Right kidney (tissue), 1 donor: ENCODE data around the gene PLEKHN1.
"Not testable (repeated sequence)": the region's sequence is repeated elsewhere in the genome, so short reads cannot be mapped to it uniquely, and the experiment has no call there.

ENCODE experiments used
- DNase-seq: peaks from one replicate; pipeline ENCODE4 v3.0.0-alpha.2; 2016

PLEKHN1 gene

DNA sequence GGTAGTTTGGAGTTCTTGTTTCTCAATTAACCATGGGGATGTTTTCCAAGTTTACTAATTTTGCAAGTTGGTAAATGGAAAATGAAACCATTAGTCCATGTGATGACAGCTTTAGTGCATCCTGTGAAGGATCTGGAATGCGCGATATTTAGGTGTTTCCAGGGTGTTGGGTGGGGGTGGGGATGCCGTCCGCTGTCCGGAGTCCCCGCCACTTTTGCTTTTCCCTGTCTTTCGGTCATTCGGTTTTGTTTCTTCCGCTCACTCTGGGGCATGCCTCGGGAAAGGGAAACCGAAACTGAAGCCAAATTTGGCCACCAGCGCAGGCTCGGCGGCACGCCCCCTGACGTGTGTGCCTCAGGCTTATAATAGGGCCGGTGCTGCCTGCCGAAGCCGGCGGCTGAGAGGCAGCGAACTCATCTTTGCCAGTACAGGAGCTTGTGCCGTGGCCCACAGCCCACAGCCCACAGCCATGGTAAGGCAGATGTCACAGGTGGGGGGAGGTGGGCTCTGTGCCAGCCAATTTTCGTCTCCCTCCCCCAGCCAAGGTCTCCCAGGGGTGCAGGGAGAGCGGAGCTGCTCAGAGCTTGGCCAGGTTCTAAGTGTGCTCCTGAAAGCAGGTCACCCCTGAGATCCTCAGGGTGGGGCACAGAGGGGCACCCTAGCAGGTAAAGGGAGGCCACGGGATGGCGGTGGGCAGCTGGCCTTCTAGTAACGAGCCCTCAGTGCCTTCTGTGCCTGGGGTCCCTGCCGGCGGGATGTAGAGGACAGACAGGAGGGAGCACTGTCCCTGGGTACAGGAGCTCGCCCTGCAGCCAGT, 47.0 kb downstream of the PLEKHN1 start, which contains the start of gene ISG15:
Gene ISG15, plus strand, starts transcription at position 393 of the 817 bp plus-strand sequence. Its CDS starts 77 bp downstream, at position 470.
- peak; percentile 77 for DNase-seq

DNA sequence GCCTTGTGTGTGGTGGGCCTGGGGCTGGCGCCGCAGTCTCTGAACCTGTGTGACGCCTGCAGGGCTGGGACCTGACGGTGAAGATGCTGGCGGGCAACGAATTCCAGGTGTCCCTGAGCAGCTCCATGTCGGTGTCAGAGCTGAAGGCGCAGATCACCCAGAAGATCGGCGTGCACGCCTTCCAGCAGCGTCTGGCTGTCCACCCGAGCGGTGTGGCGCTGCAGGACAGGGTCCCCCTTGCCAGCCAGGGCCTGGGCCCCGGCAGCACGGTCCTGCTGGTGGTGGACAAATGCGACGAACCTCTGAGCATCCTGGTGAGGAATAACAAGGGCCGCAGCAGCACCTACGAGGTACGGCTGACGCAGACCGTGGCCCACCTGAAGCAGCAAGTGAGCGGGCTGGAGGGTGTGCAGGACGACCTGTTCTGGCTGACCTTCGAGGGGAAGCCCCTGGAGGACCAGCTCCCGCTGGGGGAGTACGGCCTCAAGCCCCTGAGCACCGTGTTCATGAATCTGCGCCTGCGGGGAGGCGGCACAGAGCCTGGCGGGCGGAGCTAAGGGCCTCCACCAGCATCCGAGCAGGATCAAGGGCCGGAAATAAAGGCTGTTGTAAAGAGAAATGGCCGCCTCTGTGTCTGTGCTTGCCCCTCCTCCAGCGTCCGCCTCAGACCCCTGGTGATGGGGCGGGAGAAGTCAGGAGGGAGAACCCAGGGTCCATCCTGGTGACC, 47.8 kb downstream of the PLEKHN1 start:
- DNase-seq = peak; percentile 45

- no peak for DNase-seq
These were observed 48.8 kb downstream of the PLEKHN1 start for GRCh38 chr1:1014799-1015681.

- not testable (repeated sequence) for DNase-seq
These were observed 51.4 kb downstream of the PLEKHN1 start for GRCh38 chr1:1017397-1018320.

DNA sequence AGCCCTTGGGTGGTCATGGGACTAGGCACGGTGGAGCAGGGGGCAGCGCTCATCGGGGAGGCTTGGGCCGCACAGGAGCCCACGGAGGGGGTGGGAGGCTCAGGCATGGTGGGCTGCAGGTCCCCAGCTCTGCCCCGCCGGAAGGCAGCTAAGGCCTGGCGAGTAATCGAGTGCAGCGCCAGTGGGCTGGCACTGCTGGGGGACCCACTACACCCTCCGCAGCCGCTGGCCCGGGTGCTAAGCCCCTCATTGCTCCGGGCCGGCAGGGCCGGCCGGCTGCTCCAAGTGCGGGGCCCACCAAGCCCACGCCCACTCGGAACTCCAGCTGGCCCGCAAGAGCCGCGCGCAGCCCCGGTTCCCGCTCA, 52.0 kb downstream of the PLEKHN1 start:
- not testable (repeated sequence) for DNase-seq

DNA sequence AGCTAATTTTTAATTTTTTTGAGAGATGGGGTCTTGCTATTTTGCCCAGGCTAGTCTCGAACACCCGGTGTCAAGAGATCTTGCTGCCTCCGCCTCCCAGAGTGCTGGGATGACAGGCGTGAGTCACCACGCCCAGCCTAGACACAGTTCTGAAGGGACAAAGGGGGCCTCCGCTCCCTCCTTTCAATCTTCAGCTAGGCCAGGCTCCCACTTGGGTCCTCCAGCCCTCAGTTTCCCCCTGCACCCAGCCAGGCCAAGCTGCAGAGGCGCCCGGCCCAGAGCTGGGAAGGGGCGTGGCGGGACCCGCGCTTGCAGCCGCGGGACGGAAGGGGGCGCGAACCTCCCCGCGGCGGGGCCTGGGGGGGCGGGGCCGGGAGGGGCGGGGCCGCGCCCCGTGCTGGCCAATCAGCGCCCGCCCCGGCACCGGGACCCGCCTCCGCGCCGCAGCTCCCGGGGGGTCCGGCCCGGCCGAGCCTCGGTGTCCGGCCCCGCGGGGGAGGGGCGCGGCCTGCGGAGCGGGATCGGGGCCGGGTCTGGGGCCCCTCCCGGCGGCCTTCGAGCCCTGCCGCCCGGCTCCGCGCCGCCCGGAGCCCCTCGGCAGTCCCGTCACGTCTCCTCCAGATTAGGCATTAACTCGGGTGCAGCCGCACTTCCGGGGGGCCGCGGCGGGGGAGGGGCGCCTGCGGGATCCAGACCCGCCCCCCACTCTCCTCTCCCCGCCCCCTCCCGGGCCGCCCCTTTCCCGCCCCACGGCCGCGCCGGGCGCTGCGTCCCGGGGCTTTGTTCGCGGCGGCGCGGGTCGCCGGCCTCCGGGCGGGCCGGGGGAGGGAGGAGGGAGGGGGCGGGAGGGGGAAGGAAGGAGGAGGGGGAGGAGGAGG, 53.1 kb downstream of the PLEKHN1 start:
- peak; percentile 72 for DNase-seq

DNA sequence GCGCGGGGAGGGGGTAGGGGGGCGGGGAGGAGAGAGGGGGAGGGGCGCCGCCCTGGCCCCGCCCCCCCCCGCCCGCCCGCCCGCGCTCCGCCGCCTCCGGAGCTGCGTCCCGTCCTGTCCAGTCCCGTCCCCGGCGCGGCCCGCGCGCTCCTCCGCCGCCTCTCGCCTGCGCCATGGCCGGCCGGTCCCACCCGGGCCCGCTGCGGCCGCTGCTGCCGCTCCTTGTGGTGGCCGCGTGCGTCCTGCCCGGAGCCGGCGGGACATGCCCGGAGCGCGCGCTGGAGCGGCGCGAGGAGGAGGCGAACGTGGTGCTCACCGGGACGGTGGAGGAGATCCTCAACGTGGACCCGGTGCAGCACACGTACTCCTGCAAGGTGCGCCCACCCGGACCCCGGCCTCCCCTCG, 53.7 kb downstream of the PLEKHN1 start, which contains the start of gene AGRN:
Gene AGRN, plus strand, starts transcription at position 121 of the 405 bp plus-strand sequence. Its CDS starts 53 bp downstream, at position 174.
- DNase-seq = peak; percentile 60

GRCh38 chr1:1020415-1021009, 54.2 kb downstream of the PLEKHN1 start:
- no peak for DNase-seq

DNA sequence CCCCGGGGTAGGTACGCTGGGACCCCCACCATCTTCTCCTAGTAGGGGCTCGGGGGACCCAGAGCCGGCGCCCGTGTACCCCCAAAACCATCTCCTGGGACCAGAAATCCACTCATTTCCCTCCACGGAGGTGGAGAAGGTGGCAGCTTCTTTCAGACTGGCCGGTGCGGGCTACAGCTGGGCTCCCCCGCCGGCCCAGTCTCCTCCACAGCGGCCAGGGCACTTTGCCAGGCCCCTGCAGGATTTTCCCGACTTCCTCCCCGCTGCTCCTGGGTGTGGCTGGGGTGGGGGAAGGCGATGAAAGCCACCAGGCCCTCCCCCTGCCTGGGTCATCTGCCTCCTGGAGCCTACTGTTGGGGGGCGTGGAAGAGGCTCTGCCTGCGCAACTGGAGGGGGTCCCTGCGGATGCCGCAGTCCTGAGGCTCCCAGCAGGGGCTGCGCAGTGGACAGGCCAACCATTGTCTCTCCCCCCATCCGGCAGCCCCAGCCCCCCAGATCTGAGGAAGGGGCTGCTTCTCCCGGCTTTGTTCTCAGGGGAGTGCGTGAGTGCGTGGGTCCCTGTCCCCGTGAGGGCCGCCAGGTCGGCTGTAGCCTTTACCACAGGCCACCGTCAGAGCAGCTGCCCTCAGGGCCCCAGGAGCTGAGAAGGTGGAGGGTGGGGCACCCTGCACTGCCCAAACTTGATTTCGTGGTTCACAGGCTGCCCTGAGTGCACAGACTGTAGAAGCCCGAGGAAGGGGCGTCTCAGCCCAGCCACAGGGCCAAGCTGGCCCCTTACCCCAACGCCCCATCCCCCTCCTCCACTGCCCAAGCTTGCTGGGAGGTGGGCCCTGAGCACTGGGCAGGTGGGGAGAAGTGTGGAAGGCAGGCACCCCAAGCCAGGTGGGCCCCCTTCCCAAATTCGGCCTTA, 55.0 kb downstream of the PLEKHN1 start:
- DNase-seq = peak; percentile 64

DNA sequence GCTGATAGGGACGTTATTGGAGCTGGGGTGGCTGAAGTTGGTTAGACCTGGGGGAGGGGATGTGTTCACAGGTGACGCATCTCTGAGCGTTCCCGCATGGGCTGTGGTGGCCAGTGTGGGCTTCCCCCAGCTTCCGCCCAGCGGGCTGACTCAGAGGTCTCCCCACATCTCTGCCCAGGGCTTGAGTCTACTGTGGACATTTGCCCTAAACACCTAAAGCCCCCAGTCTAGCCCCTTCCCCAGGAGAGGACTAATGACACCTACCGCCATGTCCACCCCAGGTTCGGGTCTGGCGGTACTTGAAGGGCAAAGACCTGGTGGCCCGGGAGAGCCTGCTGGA, 55.6 kb downstream of the PLEKHN1 start:
- no peak for DNase-seq

GRCh38 chr1:1022302-1023009, 56.2 kb downstream of the PLEKHN1 start:
- peak; percentile 45 for DNase-seq

GRCh38 chr1:1023700-1024099, 57.4 kb downstream of the PLEKHN1 start:
- no peak for DNase-seq

DNA sequence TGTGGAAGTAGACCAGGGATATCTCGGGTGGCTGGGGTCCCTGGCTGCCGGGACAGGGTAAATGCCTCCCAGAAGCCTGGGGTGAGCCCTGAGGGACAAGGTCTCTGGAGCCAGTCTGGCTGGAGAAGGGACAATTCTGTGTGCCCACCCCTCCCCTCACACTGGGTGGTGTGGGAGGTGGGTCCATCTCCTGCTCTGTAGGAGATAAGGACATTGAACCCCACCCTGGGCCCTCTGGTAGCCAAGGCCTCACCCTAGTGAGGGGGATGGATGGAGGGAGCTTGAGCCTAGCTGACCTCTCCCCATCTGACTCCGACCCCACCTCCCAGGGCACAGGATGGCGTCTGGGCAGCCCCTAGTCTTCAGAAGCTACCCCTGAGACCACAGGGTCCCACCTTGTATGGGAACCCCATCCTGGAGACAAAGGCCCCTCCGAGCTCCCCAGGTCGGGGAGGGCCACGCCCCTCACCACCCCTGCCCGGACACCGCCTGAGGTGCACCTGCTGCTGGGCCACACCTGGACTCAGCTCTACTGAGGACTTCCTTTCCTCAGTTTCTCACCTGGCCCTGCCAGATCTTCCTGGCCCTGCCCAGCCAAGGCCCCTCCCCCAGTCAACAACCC, 58.0 kb downstream of the PLEKHN1 start:
- DNase-seq = no peak

DNA sequence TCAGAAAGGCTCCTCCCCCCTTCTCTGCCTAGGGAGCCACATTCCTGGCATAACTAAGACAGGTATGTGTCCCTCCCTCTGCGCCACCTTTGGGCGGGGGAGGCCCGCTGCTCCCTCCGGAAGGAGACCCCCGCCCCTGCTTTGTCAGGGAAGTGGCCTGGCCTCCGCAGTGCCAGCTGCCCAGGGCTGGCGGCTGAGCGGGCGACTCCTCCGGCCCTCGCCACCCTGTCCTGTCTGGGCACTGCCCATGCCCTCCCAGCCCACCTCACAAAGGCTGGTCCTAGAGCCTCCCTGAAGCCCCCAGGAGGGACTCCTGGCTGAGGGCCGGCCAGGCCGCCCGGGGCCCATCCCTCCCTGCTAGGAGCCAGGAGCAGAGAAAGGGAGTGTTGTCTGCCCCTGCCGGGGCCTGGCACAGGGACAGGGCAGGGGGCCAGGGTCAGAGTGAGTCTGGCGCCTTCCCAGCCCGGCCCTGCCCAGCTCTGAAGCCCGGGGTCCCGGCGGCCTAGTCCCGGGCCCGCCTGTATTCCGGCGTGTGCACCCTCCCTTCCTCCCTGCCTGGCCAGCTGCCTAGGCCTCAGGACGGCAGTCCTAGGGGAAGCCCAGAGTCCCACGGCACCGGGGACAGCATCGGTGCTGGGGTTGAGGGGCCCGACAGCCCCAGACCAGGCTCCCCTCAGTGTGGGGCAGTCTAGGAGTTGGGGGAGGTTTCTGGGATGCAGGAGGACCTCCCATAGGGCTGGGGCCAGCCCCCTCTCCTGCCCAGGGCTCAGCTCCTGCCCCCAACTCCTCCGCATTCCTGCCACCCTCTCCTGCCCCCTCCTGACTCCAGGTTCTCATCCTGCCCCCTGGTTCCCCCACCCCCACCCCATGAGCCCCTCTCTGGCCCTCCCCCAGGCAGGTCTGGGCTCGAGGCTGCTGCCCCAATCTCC, 58.8 kb downstream of the PLEKHN1 start:
- peak; percentile 59 for DNase-seq
